SK-N-SH (cell line): Measurements from ENCODE around the gene GRIP1.

ENCODE experiments used
- EP300 ChIP-seq, 2 experiments: IDR thresholded peaks; 2 replicates each; pipeline versions ENCODE4 v1.4.0 to v1.6.1; 2012; ENCODE audit warnings: borderline replicate concordance in 1 of 2, low read depth in 1 of 2, low read length in 1 of 2
- EZH2phosphoT487 ChIP-seq: fragments of 200-600 bp; sonication (generic); IDR thresholded peaks from 2 replicates; pipeline ENCODE4 v1.6.1; 2017; ENCODE audit warnings: low read depth, mixed run types, mild to moderate bottlenecking, antibody characterized with exemption, moderate library complexity, borderline replicate concordance
- JUND ChIP-seq: IDR thresholded peaks from 2 replicates; pipeline ENCODE4 v1.4.0; 2012
- MXI1 ChIP-seq: IDR thresholded peaks from 2 replicates; pipeline ENCODE4 v1.6.1; 2012; ENCODE audit warnings: mild to moderate bottlenecking, low read depth, low read length, improper control_type of control experiment
- POLR2AphosphoS5 ChIP-seq: IDR thresholded peaks from 2 replicates; pipeline ENCODE4 v1.6.1; 2012; ENCODE audit warnings: low read depth, low read length
- RAD21 ChIP-seq: IDR thresholded peaks from 2 replicates; pipeline ENCODE4 v1.6.1; 2012; ENCODE audit warnings: mild to moderate bottlenecking, low read length
- SIN3A ChIP-seq: IDR thresholded peaks from 2 replicates; pipeline ENCODE4 v1.6.1; 2012; ENCODE audit warnings: low read depth, mild to moderate bottlenecking, low read length, moderate library complexity, borderline replicate concordance
- TCF12 ChIP-seq: IDR thresholded peaks from 2 replicates; pipeline ENCODE4 v1.4.0; 2012
- TEAD4 ChIP-seq: IDR thresholded peaks from 2 replicates; pipeline ENCODE4 v1.4.0; 2012; ENCODE audit warnings: mild to moderate bottlenecking, borderline replicate concordance; ENCODE audit not compliant: insufficient read depth
- TF ChIP-seq, protein P1 (sequence below): fragments of 200-600 bp; sonication (generic); IDR thresholded peaks from 2 replicates; pipeline ENCODE4 v1.6.1; 2017; ENCODE audit warnings: antibody characterized with exemption, mild to moderate bottlenecking, moderate library complexity
- TF ChIP-seq, protein P2 (sequence below): IDR thresholded peaks from 2 replicates; pipeline ENCODE4 v1.4.0; 2012; ENCODE audit warnings: low read depth
- TF ChIP-seq, protein P3 (sequence below): IDR thresholded peaks from 2 replicates; pipeline ENCODE4 v1.6.1; 2012; ENCODE audit warnings: mild to moderate bottlenecking, low read depth, low read length, moderate library complexity
- TF ChIP-seq, protein P4 (sequence below): IDR thresholded peaks from 2 replicates; pipeline ENCODE4 v1.4.0; 2012; ENCODE audit warnings: low read depth, borderline replicate concordance

DNA sequence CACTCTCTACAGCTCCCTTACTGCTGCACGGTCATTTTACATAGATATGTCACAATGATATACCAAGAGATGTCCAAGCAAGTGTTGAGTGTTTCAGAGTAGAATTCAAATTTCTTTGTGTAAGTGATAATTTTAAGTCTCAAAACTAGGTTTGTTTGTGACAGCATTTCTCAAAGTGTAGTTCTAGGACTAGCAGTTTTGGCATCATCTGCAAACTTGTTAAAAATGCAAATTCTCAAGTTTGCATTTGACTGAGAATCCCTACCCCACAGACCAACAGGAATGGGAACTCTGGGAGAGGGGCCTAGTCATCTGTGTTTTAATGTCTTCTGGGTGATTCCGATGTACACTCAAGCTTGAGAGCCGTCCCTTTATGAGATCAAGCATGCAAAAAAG is 279.0 kb downstream of the GRIP1 start:
- TF ChIP-seq, protein P1, sequence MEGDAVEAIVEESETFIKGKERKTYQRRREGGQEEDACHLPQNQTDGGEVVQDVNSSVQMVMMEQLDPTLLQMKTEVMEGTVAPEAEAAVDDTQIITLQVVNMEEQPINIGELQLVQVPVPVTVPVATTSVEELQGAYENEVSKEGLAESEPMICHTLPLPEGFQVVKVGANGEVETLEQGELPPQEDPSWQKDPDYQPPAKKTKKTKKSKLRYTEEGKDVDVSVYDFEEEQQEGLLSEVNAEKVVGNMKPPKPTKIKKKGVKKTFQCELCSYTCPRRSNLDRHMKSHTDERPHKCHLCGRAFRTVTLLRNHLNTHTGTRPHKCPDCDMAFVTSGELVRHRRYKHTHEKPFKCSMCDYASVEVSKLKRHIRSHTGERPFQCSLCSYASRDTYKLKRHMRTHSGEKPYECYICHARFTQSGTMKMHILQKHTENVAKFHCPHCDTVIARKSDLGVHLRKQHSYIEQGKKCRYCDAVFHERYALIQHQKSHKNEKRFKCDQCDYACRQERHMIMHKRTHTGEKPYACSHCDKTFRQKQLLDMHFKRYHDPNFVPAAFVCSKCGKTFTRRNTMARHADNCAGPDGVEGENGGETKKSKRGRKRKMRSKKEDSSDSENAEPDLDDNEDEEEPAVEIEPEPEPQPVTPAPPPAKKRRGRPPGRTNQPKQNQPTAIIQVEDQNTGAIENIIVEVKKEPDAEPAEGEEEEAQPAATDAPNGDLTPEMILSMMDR, result no peak
- TF ChIP-seq POLR2AphosphoS5 (no peak), MXI1 (no peak), JUND (no peak), TEAD4 (no peak), SIN3A (no peak), EZH2phosphoT487 (no peak), TCF12 (no peak), EP300 (IDR thresholded peaks at IDR 0.05; ENCODE audit: borderline replicate concordance in 1 of 2, low read depth in 1 of 2, low read length in 1 of 2) (no peak), RAD21 (no peak)
- TF ChIP-seq, protein P2, sequence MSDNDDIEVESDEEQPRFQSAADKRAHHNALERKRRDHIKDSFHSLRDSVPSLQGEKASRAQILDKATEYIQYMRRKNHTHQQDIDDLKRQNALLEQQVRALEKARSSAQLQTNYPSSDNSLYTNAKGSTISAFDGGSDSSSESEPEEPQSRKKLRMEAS, result no peak
- TF ChIP-seq, protein P3, sequence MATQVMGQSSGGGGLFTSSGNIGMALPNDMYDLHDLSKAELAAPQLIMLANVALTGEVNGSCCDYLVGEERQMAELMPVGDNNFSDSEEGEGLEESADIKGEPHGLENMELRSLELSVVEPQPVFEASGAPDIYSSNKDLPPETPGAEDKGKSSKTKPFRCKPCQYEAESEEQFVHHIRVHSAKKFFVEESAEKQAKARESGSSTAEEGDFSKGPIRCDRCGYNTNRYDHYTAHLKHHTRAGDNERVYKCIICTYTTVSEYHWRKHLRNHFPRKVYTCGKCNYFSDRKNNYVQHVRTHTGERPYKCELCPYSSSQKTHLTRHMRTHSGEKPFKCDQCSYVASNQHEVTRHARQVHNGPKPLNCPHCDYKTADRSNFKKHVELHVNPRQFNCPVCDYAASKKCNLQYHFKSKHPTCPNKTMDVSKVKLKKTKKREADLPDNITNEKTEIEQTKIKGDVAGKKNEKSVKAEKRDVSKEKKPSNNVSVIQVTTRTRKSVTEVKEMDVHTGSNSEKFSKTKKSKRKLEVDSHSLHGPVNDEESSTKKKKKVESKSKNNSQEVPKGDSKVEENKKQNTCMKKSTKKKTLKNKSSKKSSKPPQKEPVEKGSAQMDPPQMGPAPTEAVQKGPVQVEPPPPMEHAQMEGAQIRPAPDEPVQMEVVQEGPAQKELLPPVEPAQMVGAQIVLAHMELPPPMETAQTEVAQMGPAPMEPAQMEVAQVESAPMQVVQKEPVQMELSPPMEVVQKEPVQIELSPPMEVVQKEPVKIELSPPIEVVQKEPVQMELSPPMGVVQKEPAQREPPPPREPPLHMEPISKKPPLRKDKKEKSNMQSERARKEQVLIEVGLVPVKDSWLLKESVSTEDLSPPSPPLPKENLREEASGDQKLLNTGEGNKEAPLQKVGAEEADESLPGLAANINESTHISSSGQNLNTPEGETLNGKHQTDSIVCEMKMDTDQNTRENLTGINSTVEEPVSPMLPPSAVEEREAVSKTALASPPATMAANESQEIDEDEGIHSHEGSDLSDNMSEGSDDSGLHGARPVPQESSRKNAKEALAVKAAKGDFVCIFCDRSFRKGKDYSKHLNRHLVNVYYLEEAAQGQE, result no peak
- TF ChIP-seq, protein P4, sequence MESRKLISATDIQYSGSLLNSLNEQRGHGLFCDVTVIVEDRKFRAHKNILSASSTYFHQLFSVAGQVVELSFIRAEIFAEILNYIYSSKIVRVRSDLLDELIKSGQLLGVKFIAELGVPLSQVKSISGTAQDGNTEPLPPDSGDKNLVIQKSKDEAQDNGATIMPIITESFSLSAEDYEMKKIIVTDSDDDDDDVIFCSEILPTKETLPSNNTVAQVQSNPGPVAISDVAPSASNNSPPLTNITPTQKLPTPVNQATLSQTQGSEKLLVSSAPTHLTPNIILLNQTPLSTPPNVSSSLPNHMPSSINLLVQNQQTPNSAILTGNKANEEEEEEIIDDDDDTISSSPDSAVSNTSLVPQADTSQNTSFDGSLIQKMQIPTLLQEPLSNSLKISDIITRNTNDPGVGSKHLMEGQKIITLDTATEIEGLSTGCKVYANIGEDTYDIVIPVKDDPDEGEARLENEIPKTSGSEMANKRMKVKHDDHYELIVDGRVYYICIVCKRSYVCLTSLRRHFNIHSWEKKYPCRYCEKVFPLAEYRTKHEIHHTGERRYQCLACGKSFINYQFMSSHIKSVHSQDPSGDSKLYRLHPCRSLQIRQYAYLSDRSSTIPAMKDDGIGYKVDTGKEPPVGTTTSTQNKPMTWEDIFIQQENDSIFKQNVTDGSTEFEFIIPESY, result no peak
